GM19467 (cell line): ENCODE measurements around the gene ICA1L.

ENCODE experiments used
- ATAC-seq: cut with Tn5 transposase; IDR thresholded peaks from one replicate; pipeline ENCODE4 v1.9.1; 2021; ENCODE audit warnings: mild to moderate bottlenecking, moderate library complexity; ENCODE audit not compliant: unreplicated experiment

The ICA1L gene

DNA sequence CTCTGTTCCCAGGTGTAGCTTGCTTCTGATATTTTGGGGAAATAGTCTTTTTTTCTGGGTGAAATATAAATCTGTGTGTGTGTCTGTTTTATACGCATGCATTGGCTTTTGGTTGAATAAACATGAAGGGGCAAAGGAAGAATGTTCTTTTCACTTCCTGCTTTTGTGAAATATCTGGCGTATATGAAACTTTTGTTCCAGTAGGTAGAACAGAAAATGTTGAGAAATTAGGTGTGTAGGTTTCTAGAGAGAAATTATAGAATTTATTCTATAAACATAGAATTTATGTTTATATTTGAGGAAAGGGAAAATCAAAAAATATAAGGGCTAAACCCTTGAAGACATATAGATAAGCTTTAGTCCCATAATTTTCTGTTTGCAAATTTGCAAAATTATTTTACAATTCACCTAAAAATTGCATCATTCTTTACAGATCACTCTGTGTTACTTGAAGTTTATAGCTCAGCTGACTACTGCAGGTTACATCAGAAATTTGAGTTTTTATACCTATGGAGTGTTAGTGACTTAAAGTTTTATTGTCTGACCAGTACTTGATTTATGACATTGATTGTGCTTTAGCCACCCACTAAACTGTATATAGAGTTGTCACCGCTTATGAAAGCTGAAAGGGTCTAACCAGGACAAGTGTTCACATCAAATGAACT is 120.7 kb downstream of the ICA1L start:
- ATAC-seq: no peak

DNA sequence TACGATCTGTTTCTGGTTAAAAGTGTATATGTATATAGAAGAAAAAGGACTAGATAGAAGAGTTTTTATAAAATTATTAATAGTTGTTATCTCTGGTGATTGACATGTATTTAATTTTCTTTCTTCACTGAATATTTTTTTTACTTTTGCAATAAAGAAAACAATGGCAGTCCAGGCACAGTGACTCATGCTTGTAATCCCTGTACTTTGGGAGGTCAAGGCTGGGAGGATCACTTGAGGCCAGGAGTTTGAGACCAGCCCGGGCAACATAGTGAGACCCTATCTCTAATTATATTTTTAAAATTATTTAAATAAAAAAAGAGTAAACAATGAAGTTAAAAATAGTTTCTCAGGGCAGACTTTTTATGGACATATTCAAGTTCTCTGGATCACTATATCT is 122.1 kb downstream of the ICA1L start:
- no peak for ATAC-seq

DNA sequence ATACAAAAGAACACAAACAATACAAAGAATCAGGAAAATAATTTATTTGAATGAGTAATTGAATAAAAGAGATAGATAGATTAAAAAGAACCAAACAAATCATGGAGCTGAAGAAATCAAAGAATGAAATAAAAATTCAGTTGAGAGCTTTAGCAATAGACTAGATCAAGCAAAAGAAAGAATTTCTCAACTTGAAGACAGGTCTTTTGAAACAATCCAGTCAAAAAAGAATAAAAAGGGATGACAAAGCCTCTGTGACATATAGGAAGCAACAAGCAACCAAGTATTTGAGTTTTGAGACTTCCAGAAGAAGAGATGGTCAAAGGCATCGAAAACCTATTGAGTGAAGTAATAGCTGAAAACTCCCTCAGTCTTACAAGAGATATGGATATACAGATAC is 128.0 kb downstream of the ICA1L start:
- ATAC-seq: no peak

DNA sequence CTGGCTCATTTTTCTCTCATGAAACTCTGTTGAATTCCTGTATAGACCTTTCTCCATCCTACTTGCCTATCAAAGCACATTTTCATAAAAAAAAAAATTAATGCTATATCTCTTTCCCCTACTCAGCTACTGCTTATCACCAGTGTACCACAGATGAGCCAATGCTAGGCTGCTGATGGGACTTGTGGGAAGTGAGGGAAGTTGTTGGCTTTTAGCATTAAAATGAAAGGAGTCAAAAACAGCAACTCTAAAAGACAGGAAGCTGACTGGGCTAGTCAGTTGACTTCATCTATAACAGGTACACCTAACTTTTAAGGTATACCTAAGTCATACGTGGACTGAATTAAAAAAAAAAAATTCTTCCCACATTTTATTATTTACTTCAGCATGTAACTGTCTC is 134.7 kb downstream of the ICA1L start:
- ATAC-seq: no peak

GRCh38 chr2:202726070-202726469 is 145.5 kb downstream of the ICA1L start:
- no peak for ATAC-seq

DNA sequence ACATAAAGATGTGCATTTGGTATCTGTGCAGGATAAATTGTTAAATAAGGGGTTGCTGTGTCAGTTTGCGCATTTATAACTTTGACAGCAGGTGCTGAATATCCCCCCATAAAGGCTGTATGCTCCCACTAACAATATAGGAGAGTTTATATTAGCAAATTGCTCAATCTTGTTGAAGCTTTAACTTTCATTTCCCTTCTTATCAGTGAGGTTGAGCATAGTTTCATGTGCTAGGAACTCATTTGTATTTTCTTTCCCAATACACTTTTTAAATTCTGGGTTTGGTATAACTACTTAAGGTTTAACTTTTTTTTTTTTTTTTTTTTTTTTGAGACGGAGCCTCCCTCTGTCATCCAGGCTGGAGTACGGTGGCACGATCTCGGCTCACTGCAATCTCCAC is 147.8 kb downstream of the ICA1L start:
- ATAC-seq: no peak
